Keratinocyte (primary cell): ENCODE data around the gene ATP1A1.

Source experiments
- EZH2 ChIP-seq: IDR thresholded peaks from one replicate; pipeline ENCODE4 v1.6.1; 2012; ENCODE audit warnings: inconsistent platforms, mild to moderate bottlenecking, low read length, moderate library complexity
- TF ChIP-seq, protein P1 (sequence below), 3 experiments: IDR thresholded peaks in 1 of 3; conservative IDR thresholded peaks in 1 of 3; optimal IDR thresholded peaks in 1 of 3; 2 replicates in 2 of 3; 3 replicates in 1 of 3; pipeline versions ENCODE3 to v1.5.1; 2011; ENCODE audit warnings: low read length in 3 of 3, mild to moderate bottlenecking in 3 of 3, moderate library complexity in 2 of 3, control low read depth in 1 of 3, inconsistent platforms in 1 of 3; ENCODE audit not compliant: insufficient read depth in 2 of 3; ENCODE audit errors: extremely low read depth in 1 of 3

DNA sequence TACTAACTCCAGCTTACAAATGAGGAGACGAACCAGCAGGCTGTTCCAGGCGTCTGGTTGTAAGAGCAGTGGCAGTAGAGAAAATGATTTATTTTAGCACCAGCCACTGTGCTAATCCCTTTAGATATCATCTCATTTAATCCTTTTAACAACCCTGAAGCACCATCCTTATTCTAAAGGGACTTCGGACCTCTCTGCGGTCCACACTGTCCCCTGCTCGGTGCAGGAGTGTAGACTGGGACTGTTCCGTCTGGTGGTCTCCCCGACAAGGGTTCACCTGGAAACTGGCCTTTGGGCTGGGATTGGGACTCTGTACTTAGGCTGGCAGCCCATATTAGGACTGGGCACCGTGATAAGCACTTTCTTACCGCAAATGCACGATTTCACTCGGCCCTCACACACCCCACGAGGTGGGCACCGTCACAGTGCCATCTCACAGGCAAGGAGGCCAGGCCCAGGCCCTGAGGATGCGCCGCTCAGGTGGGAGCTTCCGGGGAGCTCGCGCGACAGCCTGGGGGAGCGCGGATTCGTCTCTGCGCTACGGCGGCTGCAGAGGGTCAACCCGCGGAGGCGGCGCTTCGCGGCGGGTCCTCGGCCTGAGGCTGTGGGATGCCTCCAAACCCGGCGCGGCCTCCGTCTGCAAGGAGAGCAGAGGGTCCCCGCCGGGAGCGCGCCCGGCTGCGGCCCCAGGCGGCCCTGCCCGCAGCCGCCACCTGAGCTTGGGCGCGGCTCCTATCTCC is 45.2 kb downstream of the ATP1A1 start:
- no peak for TF ChIP-seq EZH2
- TF ChIP-seq, protein P1, sequence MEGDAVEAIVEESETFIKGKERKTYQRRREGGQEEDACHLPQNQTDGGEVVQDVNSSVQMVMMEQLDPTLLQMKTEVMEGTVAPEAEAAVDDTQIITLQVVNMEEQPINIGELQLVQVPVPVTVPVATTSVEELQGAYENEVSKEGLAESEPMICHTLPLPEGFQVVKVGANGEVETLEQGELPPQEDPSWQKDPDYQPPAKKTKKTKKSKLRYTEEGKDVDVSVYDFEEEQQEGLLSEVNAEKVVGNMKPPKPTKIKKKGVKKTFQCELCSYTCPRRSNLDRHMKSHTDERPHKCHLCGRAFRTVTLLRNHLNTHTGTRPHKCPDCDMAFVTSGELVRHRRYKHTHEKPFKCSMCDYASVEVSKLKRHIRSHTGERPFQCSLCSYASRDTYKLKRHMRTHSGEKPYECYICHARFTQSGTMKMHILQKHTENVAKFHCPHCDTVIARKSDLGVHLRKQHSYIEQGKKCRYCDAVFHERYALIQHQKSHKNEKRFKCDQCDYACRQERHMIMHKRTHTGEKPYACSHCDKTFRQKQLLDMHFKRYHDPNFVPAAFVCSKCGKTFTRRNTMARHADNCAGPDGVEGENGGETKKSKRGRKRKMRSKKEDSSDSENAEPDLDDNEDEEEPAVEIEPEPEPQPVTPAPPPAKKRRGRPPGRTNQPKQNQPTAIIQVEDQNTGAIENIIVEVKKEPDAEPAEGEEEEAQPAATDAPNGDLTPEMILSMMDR (optimal IDR thresholded peaks at IDR 0.05 in 1 of 3, IDR thresholded peaks at IDR 0.05 in 1 of 3, conservative IDR thresholded peaks at IDR 0.05 in 1 of 3; ENCODE audit: extremely low read depth in 1 of 3, insufficient read depth in 2 of 3, low read length in 3 of 3): no peak
